Duodenal mucosa (tissue), 2 donors: ENCODE data around the gene AGBL1.

ENCODE experiments used
- H3K27ac ChIP-seq: one replicate; pipeline ENCODE4 v1.7.0; 2013; ENCODE audit warnings: low read depth, low read length
- H3K27me3 ChIP-seq, 2 donors: one replicate each; pipeline ENCODE4 v1.7.0; 2013; ENCODE audit warnings: low read length in 2 of 2, control low read depth in 1 of 2; ENCODE audit not compliant: insufficient read depth in 2 of 2, control insufficient read depth in 1 of 2
- H3K36me3 ChIP-seq, 2 donors: one replicate each; pipeline ENCODE4 v1.7.0; 2013; ENCODE audit warnings: low read length in 2 of 2, control low read depth in 1 of 2; ENCODE audit not compliant: insufficient read depth in 2 of 2, control insufficient read depth in 1 of 2
- H3K4me1 ChIP-seq, 2 donors: one replicate each; pipeline ENCODE4 v1.7.0; 2013; ENCODE audit warnings: low read length in 2 of 2, control low read depth in 1 of 2; ENCODE audit not compliant: insufficient read depth in 2 of 2, control insufficient read depth in 1 of 2
- H3K4me3 ChIP-seq, 2 donors: one replicate each; pipeline ENCODE4 v1.7.0; 2013; ENCODE audit warnings: low read length in 2 of 2, low read depth in 1 of 2
- H3K9ac ChIP-seq, 2 donors: one replicate each; pipeline ENCODE4 v1.7.0; 2013; ENCODE audit warnings: low read length in 2 of 2, low read depth in 1 of 2
- H3K9me3 ChIP-seq, 2 donors: one replicate each; pipeline ENCODE4 v1.7.0; 2013; ENCODE audit warnings: low read length in 2 of 2, control low read depth in 1 of 2; ENCODE audit not compliant: control insufficient read depth in 1 of 2

Gene AGBL1

GRCh38 chr15:86311568-86312280, 232.1 kb downstream of the AGBL1 start:
- Histone ChIP-seq H3K36me3 (no peaks in the 10 kb centered on the region), H3K9me3 (no peaks in the 10 kb centered on the region), H3K27ac (no peak overlapping the region), H3K4me1 (no peaks in the 10 kb centered on the region), H3K4me3 (no peak overlapping the region), H3K9ac (no peak overlapping the region), H3K27me3 (no peaks in the 10 kb centered on the region)

DNA sequence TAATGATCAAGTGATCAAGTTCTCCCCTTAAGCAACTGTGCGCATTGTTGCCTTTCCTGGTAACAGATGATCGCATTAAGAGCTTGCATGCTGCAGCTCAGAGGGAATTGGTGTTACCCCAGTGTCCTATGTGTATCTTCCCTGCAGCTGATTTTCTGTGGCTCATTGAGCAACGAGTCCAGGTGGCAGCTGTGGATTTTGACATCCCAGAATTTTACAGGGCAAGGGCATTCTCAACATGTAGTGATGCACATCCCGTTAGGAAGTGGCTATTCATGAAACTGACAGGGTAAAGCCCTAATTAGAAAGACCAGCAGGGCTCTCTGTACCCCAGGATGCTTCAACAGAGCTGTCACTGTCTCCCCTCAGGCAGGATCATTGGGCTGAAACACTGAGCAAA, 232.8 kb downstream of the AGBL1 start:
- Histone ChIP-seq H3K4me3 (no peak overlapping the region), H3K36me3 (no peaks in the 10 kb centered on the region), H3K4me1 (no peaks in the 10 kb centered on the region), H3K27ac (no peak overlapping the region), H3K9me3 (no peaks in the 10 kb centered on the region), H3K9ac (no peak overlapping the region), H3K27me3 (no peaks in the 10 kb centered on the region)

DNA sequence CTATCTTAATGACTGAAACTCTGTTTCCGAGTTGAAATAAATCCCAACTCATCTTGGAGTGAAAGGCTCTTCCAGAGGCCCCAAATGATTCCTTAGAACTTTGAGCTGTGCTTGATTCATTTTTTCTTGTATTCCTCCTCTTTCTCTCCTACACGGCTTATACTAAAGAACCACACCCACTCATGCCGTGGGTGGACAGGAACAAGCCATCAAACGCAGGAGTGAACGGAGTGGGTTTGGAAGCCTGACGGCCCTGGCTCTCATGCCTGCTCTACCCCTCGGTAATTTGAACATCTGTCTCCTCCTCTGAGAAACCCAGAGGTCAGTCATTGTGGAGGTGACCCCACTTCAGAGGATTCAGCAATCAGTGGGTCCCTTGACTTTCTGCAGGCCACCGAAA, 236.5 kb downstream of the AGBL1 start:
- H3K9me3 ChIP-seq, result no peaks in the 10 kb centered on the region
- H3K27ac ChIP-seq, result no peak overlapping the region
- no peak overlapping the region for H3K9ac ChIP-seq
- H3K4me3 ChIP-seq, result no peak overlapping the region
- H3K4me1 ChIP-seq, result no peaks in the 10 kb centered on the region
- no peaks in the 10 kb centered on the region for H3K27me3 ChIP-seq
- H3K36me3 ChIP-seq, result no peaks in the 10 kb centered on the region

DNA sequence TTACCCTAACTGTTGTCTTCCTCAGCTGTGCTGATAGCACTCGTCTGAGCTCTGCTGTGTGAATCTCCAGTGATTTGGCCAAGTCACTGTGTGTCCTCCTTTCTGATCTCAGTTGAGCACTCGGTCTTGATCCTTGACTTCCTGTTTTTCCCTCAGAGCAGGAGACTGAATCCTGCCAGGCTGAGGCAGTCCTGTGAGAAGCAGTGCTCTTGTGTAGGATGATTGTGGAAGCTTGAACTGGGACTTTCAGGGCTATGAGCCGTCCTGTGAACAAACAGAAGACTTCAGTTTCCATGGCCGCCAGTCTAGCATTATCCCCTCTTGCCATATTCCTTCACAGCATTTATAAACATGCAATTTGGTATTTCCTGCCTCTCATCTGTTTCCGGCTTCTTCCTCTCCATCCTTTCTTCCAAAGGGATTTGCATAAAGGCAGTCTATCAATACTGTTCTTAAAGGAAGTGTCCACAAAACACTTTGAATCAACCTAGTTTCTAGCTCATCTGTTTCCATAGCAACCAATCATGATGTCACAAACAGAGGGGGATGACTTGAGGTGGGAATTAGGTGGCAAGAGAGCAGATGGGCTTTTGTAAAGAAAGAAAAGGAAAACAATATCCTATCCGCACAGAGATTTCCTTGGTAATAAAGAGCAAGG, 237.2 kb downstream of the AGBL1 start:
- no peaks in the 10 kb centered on the region for H3K36me3 ChIP-seq
- no peaks in the 10 kb centered on the region for H3K9me3 ChIP-seq
- H3K9ac ChIP-seq, result no peak overlapping the region
- no peaks in the 10 kb centered on the region for H3K4me1 ChIP-seq
- no peak overlapping the region for H3K27ac ChIP-seq
- no peak overlapping the region for H3K4me3 ChIP-seq
- H3K27me3 ChIP-seq, result no peaks in the 10 kb centered on the region

DNA sequence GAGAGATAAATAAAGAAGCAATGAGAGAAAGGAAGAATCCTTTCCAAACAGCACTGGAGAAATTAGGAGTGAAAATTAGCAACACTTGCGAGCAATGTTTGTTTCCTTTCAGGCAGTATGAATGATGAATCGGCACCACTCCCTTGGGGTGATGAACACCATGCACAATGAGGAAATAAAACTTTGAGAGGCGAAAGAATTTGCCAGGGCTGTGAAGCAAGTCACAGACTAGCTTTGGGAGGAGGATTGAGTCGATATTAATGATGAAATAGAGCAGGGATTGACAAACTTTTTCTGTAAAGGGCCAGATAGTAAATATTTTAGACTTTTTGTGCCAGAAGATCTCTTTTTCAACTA, 237.7 kb downstream of the AGBL1 start:
- no peaks in the 10 kb centered on the region for H3K27me3 ChIP-seq
- H3K4me3 ChIP-seq, result no peak overlapping the region
- no peaks in the 10 kb centered on the region for H3K4me1 ChIP-seq
- H3K36me3 ChIP-seq, result no peaks in the 10 kb centered on the region
- H3K9ac ChIP-seq, result no peak overlapping the region
- no peaks in the 10 kb centered on the region for H3K9me3 ChIP-seq
- no peak overlapping the region for H3K27ac ChIP-seq

DNA sequence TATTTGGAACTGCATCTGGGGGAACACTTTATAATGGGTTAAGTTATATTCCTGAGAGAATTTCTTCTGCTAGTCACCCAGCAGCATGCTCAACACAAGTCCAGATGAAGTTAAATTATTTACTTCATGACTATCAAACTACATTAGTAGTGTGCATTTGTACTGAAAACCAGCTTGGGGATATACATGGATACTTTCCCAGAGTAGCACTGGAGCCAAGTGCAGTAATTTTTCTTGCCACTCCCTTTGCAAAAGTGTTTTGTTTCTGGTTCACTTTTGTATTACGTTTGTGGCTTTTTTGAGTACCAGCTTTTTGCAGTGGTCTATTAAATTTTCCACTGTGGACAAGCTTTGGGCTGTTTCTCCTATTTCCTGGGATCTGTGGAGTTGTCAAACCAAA, 243.0 kb downstream of the AGBL1 start:
- Histone ChIP-seq H3K9ac (no peak overlapping the region), H3K4me1 (no peaks in the 10 kb centered on the region), H3K27me3 (no peaks in the 10 kb centered on the region), H3K36me3 (no peaks in the 10 kb centered on the region), H3K27ac (no peak overlapping the region), H3K4me3 (no peak overlapping the region), H3K9me3 (no peaks in the 10 kb centered on the region)

GRCh38 chr15:86327230-86327865, 247.7 kb downstream of the AGBL1 start:
- no peak overlapping the region for H3K9ac ChIP-seq
- H3K27ac ChIP-seq, result no peak overlapping the region
- H3K27me3 ChIP-seq, result no peaks in the 10 kb centered on the region
- peaks cover 13 to 14% of the 10 kb centered on the region in 2 donors for H3K9me3 ChIP-seq
- no peaks in the 10 kb centered on the region for H3K4me1 ChIP-seq
- H3K36me3 ChIP-seq, result no peaks in the 10 kb centered on the region
- H3K4me3 ChIP-seq, result no peak overlapping the region

DNA sequence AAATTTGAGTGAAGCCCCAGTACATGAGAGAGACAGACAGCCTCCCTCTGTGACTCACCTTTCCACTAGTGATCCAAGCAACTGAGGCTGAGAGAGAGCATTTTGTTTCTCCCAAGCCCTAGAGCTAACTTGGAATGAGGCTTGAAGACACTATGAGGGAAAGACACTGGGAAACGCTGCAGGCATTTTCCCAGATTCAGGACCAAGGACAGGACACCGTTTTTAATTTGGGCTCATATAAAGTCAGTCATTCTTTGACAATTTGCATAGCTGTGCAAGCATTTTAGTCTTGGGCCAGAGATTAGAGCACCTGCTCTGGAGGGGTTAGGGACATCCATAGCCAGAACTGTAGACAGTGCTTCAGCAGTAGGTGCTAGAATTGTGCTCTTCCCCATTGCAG, 249.0 kb downstream of the AGBL1 start:
- peaks cover 13 to 14% of the 10 kb centered on the region in 2 donors for H3K9me3 ChIP-seq

GRCh38 chr15:86329311-86330013, 249.8 kb downstream of the AGBL1 start:
- Histone ChIP-seq H3K4me3 (no peak overlapping the region), H3K9me3 (peaks cover 13 to 14% of the 10 kb centered on the region in 2 donors), H3K4me1 (no peaks in the 10 kb centered on the region), H3K36me3 (no peaks in the 10 kb centered on the region), H3K9ac (no peak overlapping the region), H3K27me3 (no peaks in the 10 kb centered on the region), H3K27ac (no peak overlapping the region)

More for the DNA sequence above, 249.0 kb downstream of the AGBL1 start:
- H3K4me1 ChIP-seq, result no peaks in the 10 kb centered on the region
- H3K36me3 ChIP-seq, result no peaks in the 10 kb centered on the region
- no peak overlapping the region for H3K9ac ChIP-seq
- H3K27me3 ChIP-seq, result no peaks in the 10 kb centered on the region
- no peak overlapping the region for H3K4me3 ChIP-seq
- no peak overlapping the region for H3K27ac ChIP-seq

DNA sequence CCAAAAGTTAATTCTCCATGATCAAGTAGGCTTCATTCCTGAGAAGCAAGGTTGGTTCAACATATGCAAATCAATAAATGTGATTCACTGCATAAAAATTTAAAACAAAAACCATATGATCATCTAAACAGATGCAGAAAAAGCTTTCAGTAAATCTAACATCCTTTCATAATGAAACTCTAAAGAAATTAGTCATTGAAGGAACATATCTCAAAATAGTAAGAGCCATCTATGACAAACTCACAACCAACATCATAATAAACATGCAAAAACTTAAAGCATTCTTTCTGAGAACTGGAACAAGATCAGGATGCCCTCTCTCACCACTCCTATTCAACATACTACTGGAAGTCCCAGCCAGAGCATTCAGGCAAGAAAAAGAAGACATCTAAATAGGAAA, 254.1 kb downstream of the AGBL1 start:
- no peak overlapping the region for H3K9ac ChIP-seq
- H3K4me1 ChIP-seq, result no peaks in the 10 kb centered on the region
- H3K36me3 ChIP-seq, result no peaks in the 10 kb centered on the region
- H3K4me3 ChIP-seq, result no peak overlapping the region
- H3K27ac ChIP-seq, result no peak overlapping the region
- no peaks in the 10 kb centered on the region for H3K27me3 ChIP-seq
- H3K9me3 ChIP-seq, result peaks cover 13 to 14% of the 10 kb centered on the region in 2 donors
